ENCODE data around the gene RELN.

- TF ChIP-seq POU2F2 (IDR thresholded peaks at IDR 0.05; ENCODE audit: low read depth, low read length), result no peak
- TF ChIP-seq POLR2A (IDR thresholded peaks at IDR 0.05; ENCODE audit: low read depth, low read length), result no peak
Measured at GRCh38 chr7:103706805-103707204, 282.7 kb downstream of the RELN start.
